ENCODE measurements around the gene DLG2.

Gene DLG2

DNA sequence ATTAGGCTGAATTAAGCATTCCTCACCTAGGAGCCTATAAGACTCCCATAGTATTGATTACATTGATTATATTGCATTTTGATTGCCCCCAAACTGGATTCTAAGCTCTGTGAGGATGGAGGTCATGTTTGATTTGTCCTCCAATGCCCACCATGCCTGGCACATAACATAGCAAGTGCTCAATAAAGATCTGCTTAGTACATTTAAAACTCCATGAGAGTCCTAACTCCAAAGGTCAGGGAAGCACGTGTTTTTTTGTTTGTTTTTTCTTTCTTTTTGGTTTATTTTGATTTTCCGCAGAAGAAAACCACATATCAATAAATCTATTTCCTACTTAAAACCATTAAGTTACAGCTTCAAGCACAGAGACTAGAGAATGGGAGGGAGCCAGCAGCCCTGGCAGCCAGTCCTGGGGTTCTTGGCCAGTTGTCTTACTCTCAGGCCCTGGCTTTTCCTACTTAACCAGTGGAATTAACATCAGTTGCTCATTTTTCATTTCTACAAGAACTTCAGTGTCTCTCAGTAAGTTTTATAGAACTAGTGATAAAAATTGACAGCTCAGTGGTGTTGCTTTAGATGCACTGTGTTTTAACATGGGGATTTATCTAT, 1911.1 kb downstream of the DLG2 start:
- H3K4me3 ChIP-seq (ENCODE audit: low read depth, low read length) = no peak overlapping the region
- no peak for TF ChIP-seq CTCF (IDR thresholded peaks at IDR 0.05; ENCODE audit: control insufficient read depth, extremely low read depth, insufficient read depth)
- DNase-seq (ENCODE audit: low read depth) = no peak

- TF ChIP-seq CTCF (IDR thresholded peaks at IDR 0.05; ENCODE audit: control insufficient read depth, extremely low read depth, insufficient read depth) = no peak
- DNase-seq (ENCODE audit: low read depth) = no peak
- no peak overlapping the region for H3K4me3 ChIP-seq (ENCODE audit: low read depth, low read length)
Measured at GRCh38 chr11:83713708-83714107, 1913.4 kb downstream of the DLG2 start.

DNA sequence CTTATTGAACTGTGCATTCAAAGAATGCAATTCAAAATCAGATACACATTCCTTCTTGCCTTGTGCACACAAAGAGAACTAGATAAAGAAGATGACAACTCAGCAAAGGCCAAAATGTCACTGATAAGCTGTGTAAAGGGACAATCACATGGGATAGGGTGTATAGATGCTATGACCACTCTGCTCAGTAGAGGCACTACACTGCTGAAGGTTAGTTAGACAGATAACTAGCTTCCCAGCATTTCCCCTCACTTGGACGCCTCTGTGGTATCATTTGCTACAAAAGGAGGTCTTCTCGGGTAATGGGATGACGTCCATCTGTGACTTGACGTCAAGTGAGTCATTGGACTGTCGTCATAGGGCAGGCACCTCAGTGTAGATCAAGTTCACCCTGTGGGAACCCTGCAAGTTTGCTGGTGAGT, 1916.0 kb downstream of the DLG2 start:
- DNase-seq (ENCODE audit: low read depth) = no peak
- no peak for TF ChIP-seq CTCF (IDR thresholded peaks at IDR 0.05; ENCODE audit: control insufficient read depth, extremely low read depth, insufficient read depth)
- no peak overlapping the region for H3K4me3 ChIP-seq (ENCODE audit: low read depth, low read length)

GRCh38 chr11:83709434-83709833, 1917.7 kb downstream of the DLG2 start:
- H3K4me3 ChIP-seq (ENCODE audit: low read depth, low read length) = no peak overlapping the region
- TF ChIP-seq CTCF (IDR thresholded peaks at IDR 0.05; ENCODE audit: control insufficient read depth, extremely low read depth, insufficient read depth) = no peak
- no peak for DNase-seq (ENCODE audit: low read depth)

DNA sequence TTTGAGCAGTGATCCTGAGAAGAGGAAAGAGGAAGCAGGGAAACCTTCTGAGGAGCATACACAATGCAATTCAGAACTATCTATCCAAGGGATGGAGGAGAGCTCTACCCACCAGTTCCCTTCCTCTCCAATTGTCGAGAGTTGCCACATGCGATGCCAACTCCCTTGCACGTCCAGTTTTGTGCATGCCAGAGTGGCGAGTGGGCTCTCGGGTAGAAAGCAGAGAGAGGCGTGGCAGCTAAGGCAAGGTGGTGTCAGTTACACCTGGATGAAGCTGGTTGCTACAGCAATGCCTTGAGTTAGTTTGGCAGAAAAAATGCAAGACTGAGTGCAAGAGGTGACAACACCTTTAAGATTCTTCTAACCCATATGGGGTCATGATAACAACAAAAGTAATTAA, 1920.6 kb downstream of the DLG2 start:
- no peak for DNase-seq (ENCODE audit: low read depth)
- TF ChIP-seq CTCF (IDR thresholded peaks at IDR 0.05; ENCODE audit: control insufficient read depth, extremely low read depth, insufficient read depth) = no peak
- H3K4me3 ChIP-seq (ENCODE audit: low read depth, low read length) = no peak overlapping the region

GRCh38 chr11:83702796-83703195, 1924.3 kb downstream of the DLG2 start:
- no peak overlapping the region for H3K4me3 ChIP-seq (ENCODE audit: low read depth, low read length)
- DNase-seq (ENCODE audit: low read depth) = no peak
- TF ChIP-seq CTCF (IDR thresholded peaks at IDR 0.05; ENCODE audit: control insufficient read depth, extremely low read depth, insufficient read depth) = no peak

GRCh38 chr11:83697518-83697917, 1929.6 kb downstream of the DLG2 start:
- DNase-seq (ENCODE audit: low read depth) = no peak
- H3K4me3 ChIP-seq (ENCODE audit: low read depth, low read length) = no peak overlapping the region
- no peak for TF ChIP-seq CTCF (IDR thresholded peaks at IDR 0.05; ENCODE audit: control insufficient read depth, extremely low read depth, insufficient read depth)
